ENCODE data around the gene TRPM3.

- TF ChIP-seq, protein P1, sequence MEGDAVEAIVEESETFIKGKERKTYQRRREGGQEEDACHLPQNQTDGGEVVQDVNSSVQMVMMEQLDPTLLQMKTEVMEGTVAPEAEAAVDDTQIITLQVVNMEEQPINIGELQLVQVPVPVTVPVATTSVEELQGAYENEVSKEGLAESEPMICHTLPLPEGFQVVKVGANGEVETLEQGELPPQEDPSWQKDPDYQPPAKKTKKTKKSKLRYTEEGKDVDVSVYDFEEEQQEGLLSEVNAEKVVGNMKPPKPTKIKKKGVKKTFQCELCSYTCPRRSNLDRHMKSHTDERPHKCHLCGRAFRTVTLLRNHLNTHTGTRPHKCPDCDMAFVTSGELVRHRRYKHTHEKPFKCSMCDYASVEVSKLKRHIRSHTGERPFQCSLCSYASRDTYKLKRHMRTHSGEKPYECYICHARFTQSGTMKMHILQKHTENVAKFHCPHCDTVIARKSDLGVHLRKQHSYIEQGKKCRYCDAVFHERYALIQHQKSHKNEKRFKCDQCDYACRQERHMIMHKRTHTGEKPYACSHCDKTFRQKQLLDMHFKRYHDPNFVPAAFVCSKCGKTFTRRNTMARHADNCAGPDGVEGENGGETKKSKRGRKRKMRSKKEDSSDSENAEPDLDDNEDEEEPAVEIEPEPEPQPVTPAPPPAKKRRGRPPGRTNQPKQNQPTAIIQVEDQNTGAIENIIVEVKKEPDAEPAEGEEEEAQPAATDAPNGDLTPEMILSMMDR (IDR thresholded peaks at IDR 0.05) = no peak
- TF ChIP-seq POLR2A (IDR thresholded peaks at IDR 0.05) (no peak), POLR2AphosphoS5 (IDR thresholded peaks at IDR 0.05; ENCODE audit: insufficient read depth in 1 of 2, low read depth in 1 of 2) (no peak)
These were observed 518.4 kb downstream of the TRPM3 start for GRCh38 chr9:70603020-70603411.

All from vagina (tissue), 2 donors.